Stomach (tissue), 4 donors: ENCODE results near the gene DDX6.

Experiments used
- EP300 ChIP-seq: sonication (generic); formaldehyde crosslinking; IDR thresholded peaks from one replicate; pipeline ENCODE4 v1.6.1; 2017; ENCODE audit warnings: antibody characterized with exemption
- POLR2A ChIP-seq, 4 donors: fragments of 450-650 bp; IDR thresholded peaks; one replicate each; pipeline ENCODE4 v1.6.1; 2016; ENCODE audit warnings: antibody characterized with exemption in 4 of 4, control low read depth in 2 of 4, mild to moderate bottlenecking in 1 of 4, moderate library complexity in 1 of 4
- TF ChIP-seq, protein P1 (sequence below), 7 experiments: fragments of 450-650 bp in 4 of 7; fragments of 200-600 bp in 3 of 7; sonication (generic) in 3 of 7; IDR thresholded peaks; one replicate each; pipeline ENCODE4 v1.5.1; 2016 to 2019; ENCODE audit warnings: antibody characterized with exemption in 7 of 7, control low read depth in 2 of 7, mild to moderate bottlenecking in 1 of 7

DNA sequence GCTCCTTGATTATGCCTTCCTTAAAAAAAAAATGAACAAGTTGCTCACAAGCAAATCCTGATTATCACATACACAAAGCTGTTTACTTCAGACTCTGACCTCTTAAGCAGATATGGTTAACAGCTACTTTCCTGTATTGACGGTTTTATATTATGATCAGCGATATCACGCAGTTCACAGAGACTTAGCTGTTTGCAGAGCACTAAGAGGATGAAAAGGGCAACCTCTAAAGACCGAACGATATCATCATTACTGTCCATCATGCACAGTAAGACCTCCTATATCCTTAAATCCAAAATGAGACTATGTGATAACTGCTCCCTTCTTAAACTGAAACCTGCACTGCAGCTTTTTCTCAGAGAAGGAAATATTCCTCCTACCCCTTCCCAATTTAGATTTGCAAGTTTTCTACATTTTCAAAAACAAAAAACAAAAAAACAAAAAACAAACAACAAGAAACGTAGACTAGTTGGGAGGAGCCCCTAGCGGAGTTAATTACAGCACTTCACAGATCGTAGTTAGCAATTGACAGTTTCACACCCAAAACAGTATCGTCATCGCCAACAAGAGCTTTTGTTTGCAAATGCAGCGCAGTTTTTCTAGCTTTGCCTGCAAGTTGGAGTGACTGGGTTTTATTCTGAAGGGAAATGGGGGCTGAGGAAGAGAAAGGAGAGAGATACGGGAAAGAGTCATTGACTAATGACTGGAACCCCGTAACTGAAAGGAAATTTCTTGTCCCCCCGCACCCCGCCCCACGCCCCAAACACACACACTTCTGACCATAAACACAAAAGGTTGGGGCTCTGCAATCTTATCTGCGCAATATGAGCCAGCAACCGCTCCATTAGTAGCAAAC is 1.2 kb downstream of the DDX6 start:
- TF ChIP-seq EP300: no peak
- TF ChIP-seq POLR2A (IDR thresholded peaks at IDR 0.05): no peak
- TF ChIP-seq, protein P1, sequence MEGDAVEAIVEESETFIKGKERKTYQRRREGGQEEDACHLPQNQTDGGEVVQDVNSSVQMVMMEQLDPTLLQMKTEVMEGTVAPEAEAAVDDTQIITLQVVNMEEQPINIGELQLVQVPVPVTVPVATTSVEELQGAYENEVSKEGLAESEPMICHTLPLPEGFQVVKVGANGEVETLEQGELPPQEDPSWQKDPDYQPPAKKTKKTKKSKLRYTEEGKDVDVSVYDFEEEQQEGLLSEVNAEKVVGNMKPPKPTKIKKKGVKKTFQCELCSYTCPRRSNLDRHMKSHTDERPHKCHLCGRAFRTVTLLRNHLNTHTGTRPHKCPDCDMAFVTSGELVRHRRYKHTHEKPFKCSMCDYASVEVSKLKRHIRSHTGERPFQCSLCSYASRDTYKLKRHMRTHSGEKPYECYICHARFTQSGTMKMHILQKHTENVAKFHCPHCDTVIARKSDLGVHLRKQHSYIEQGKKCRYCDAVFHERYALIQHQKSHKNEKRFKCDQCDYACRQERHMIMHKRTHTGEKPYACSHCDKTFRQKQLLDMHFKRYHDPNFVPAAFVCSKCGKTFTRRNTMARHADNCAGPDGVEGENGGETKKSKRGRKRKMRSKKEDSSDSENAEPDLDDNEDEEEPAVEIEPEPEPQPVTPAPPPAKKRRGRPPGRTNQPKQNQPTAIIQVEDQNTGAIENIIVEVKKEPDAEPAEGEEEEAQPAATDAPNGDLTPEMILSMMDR (IDR thresholded peaks at IDR 0.05): no peak
